Measurements from ENCODE around the gene SMYD3. TPM values are rescaled to one million over a fixed set of nuclear protein-coding genes. Genes with fewer than 3 reads are reported as not detected.

The SMYD3 gene
- total and polyA plus RNA-seq, 11 donors = 6.3 to 12.1 (median 9.5) TPM

- intact Hi-C loops (cut with DNase I) = no loop called here
- no peaks in the 10 kb centered on the region for H3K4me1 ChIP-seq
- DNase-seq (no peak), ATAC-seq (no peak)
- no peak overlapping the region for H3K27ac ChIP-seq
- WGBS, 4 donors = 71 to 78% (median 77%) methylated on average over 3 of the region's 3 CpGs
- peaks cover 0 to 41% (median 28%) of the 10 kb centered on the region in 12 donors for H3K9me3 ChIP-seq
- no peaks in the 10 kb centered on the region for H3K27me3 ChIP-seq
- no peaks in the 10 kb centered on the region for H3K36me3 ChIP-seq
- no peak for TF ChIP-seq CTCF (IDR thresholded peaks at IDR 0.05)
- no peak for TF ChIP-seq POLR2A (IDR thresholded peaks at IDR 0.05)
- no peak overlapping the region for H3K4me3 ChIP-seq
Measured at GRCh38 chr1:246515390-246516005, 8.4 kb upstream of the SMYD3 start.

- H3K4me1 ChIP-seq = no peaks in the 10 kb centered on the region
- TF ChIP-seq POLR2A (IDR thresholded peaks at IDR 0.05) (no peak), CTCF (IDR thresholded peaks at IDR 0.05) (no peak)
- no peak overlapping the region for H3K4me3 ChIP-seq
- ATAC-seq (no peak), DNase-seq (no peak)
- no peak overlapping the region for H3K27ac ChIP-seq
- H3K27me3 ChIP-seq = no peaks in the 10 kb centered on the region
- no peaks in the 10 kb centered on the region for H3K36me3 ChIP-seq
- 73 to 93% (median 91%) methylated on average over 5 to 7 of the region's 7 CpGs for WGBS, 4 donors
- intact Hi-C loops (cut with DNase I) = no loop called here
- H3K9me3 ChIP-seq = peaks cover 0 to 41% (median 28%) of the 10 kb centered on the region in 12 donors
Measured at GRCh38 chr1:246513619-246514343, 6.7 kb upstream of the SMYD3 start.

GRCh38 chr1:246513041-246513440 lies 6.0 kb upstream of the SMYD3 start:
- no peak for TF ChIP-seq POLR2A (IDR thresholded peaks at IDR 0.05)
- TF ChIP-seq CTCF (IDR thresholded peaks at IDR 0.05) = no peak

GRCh38 chr1:246512635-246513034 lies 5.6 kb upstream of the SMYD3 start:
- peaks cover 0 to 41% (median 28%) of the 10 kb centered on the region in 12 donors for H3K9me3 ChIP-seq
- DNase-seq (no peak), ATAC-seq (no peak)
- H3K27ac ChIP-seq = no peak overlapping the region
- TF ChIP-seq CTCF (IDR thresholded peaks at IDR 0.05) (no peak), POLR2A (IDR thresholded peaks at IDR 0.05) (no peak)
- intact Hi-C loops (cut with DNase I) = no loop called here
- H3K36me3 ChIP-seq = no peaks in the 10 kb centered on the region
- WGBS, 4 donors = 85 to 87% (median 86%) methylated on average over 4 to 10 of the region's 10 CpGs
- H3K4me3 ChIP-seq = no peak overlapping the region
- peaks cover 0 to 2% (median 0%) of the 10 kb centered on the region in 12 donors for H3K4me1 ChIP-seq
- H3K27me3 ChIP-seq = no peaks in the 10 kb centered on the region

More at GRCh38 chr1:246513041-246513440, 6.0 kb upstream of the SMYD3 start:
- H3K9me3 ChIP-seq = peaks cover 0 to 41% (median 28%) of the 10 kb centered on the region in 12 donors
- 92 to 95% (median 94%) methylated on average over 4 to 5 of the region's 5 CpGs for WGBS, 4 donors
- H3K27ac ChIP-seq = no peak overlapping the region
- H3K4me1 ChIP-seq = no peaks in the 10 kb centered on the region
- no peak for ATAC-seq
- intact Hi-C loops (cut with DNase I) = no loop called here
- no peaks in the 10 kb centered on the region for H3K27me3 ChIP-seq
- no peak overlapping the region for H3K4me3 ChIP-seq
- DNase-seq = no peak
- no peaks in the 10 kb centered on the region for H3K36me3 ChIP-seq

All from heart left ventricle (tissue), 16 donors.